Osteocyte (in vitro differentiated cells): ENCODE data around the gene ERMAP. TPM values are rescaled to one million over a fixed set of nuclear protein-coding genes. Genes with fewer than 3 reads are reported as not detected.
"Not testable (repeated sequence)": the region's sequence is repeated elsewhere in the genome, so short reads cannot be mapped to it uniquely, and the experiment has no call there.

Experiments
- DNase-seq: peaks from one replicate; pipeline ENCODE4 v3.0.0; 2021; ENCODE audit warnings: mixed read lengths; ENCODE audit not compliant: unreplicated experiment; ENCODE audit errors: extremely low spot score
- H3K27ac Mint-ChIP-seq: one replicate; pipeline ENCODE4 v1.8.0; 2021; ENCODE audit warnings: mild to moderate bottlenecking, mixed read lengths; ENCODE audit not compliant: unreplicated experiment
- H3K27me3 Mint-ChIP-seq: one replicate; pipeline ENCODE4 v1.8.0; 2021; ENCODE audit warnings: mixed read lengths; ENCODE audit not compliant: unreplicated experiment
- H3K36me3 Mint-ChIP-seq: one replicate; pipeline ENCODE4 v1.8.0; 2021; ENCODE audit warnings: mixed read lengths; ENCODE audit not compliant: unreplicated experiment
- H3K4me1 Mint-ChIP-seq: one replicate; pipeline ENCODE4 v1.8.0; 2021; ENCODE audit warnings: mixed read lengths; ENCODE audit not compliant: unreplicated experiment
- H3K4me3 Mint-ChIP-seq: one replicate; pipeline ENCODE4 v1.8.0; 2021; ENCODE audit warnings: mild to moderate bottlenecking, moderate library complexity, mixed read lengths; ENCODE audit not compliant: unreplicated experiment
- H3K9me3 Mint-ChIP-seq: one replicate; pipeline ENCODE4 v1.8.0; 2021; ENCODE audit warnings: mixed read lengths; ENCODE audit not compliant: unreplicated experiment
- total RNA-seq: library from RNA; stranded (reverse); gene quantifications from 2 replicates; pipeline ENCODE4 v1.2.1, GENCODE V29; 2021
- TF ChIP-seq, protein P1 (sequence below): fragments of 200-600 bp; sonication (generic); IDR thresholded peaks from 2 replicates; pipeline ENCODE4 v1.5.0; 2021; ENCODE audit warnings: antibody characterized with exemption, mild to moderate bottlenecking, moderate library complexity

ERMAP gene
- total RNA-seq, 1 donor from 2014 or later = 13.8 TPM

DNA sequence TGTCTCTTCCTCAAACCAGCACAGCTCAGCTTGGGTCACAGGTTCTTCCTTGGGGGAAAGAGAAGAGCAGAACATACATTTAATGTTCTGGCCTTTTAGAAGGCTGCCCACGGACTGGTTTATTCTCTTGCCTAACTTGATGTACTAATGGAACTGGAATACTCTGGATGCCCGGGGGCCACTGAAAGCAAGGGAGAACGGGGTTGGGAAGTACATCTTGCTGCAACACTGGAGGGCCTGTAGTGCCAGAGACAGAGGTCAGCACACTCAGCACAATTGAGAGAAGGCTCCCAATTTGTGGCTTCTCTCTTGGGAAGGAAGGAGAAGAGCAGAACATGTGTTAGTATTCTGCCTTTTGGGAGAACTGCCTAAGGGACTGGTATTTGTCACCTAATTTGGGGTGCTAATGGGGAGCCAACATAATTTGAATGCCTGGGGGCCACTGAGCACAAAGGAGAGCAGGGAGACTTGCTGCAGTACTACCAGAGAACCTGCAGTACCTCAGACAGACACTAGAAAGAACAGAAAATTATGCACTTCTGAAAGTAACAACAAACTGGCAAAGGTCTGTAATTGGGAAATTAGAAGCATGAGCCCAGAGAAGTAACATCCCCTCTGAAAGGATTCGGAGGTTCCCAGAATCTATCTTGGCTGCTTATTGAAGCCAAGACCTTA, 43.6 kb downstream of the ERMAP start:
- peaks cover 5% of the 10 kb centered on the region for H3K36me3 Mint-ChIP-seq
- H3K4me1 Mint-ChIP-seq = no peaks in the 10 kb centered on the region
- no peak for DNase-seq
- H3K27me3 Mint-ChIP-seq = peaks cover 29% of the 10 kb centered on the region
- TF ChIP-seq, protein P1, sequence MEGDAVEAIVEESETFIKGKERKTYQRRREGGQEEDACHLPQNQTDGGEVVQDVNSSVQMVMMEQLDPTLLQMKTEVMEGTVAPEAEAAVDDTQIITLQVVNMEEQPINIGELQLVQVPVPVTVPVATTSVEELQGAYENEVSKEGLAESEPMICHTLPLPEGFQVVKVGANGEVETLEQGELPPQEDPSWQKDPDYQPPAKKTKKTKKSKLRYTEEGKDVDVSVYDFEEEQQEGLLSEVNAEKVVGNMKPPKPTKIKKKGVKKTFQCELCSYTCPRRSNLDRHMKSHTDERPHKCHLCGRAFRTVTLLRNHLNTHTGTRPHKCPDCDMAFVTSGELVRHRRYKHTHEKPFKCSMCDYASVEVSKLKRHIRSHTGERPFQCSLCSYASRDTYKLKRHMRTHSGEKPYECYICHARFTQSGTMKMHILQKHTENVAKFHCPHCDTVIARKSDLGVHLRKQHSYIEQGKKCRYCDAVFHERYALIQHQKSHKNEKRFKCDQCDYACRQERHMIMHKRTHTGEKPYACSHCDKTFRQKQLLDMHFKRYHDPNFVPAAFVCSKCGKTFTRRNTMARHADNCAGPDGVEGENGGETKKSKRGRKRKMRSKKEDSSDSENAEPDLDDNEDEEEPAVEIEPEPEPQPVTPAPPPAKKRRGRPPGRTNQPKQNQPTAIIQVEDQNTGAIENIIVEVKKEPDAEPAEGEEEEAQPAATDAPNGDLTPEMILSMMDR = no peak
- peaks cover 26% of the 10 kb centered on the region for H3K9me3 Mint-ChIP-seq
- H3K4me3 Mint-ChIP-seq = no peak overlapping the region
- H3K27ac Mint-ChIP-seq = no peak overlapping the region

DNA sequence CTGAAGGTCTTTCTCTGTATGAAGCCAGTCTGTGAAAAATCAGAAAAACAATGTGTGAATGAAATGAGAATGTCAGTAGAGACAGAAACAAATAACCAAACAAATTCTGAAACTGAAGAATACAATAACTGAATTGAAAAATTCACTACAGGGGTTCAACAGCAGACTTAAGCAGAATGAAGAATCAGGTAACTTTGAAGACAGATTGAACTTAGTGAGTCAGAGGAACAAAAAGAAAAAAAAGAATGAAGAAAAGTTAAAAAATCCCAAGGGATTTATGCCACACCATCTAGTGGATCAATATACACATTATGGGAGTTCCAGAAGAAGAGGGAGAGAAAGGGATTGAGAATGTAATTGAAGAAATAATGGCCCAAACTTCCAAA, 44.1 kb downstream of the ERMAP start:
- TF ChIP-seq, protein P1 = no peak
- no peak for DNase-seq
- H3K27ac Mint-ChIP-seq = no peak overlapping the region
- peaks cover 26% of the 10 kb centered on the region for H3K9me3 Mint-ChIP-seq
- no peak overlapping the region for H3K4me3 Mint-ChIP-seq
- no peaks in the 10 kb centered on the region for H3K4me1 Mint-ChIP-seq
- peaks cover 5% of the 10 kb centered on the region for H3K36me3 Mint-ChIP-seq
- H3K27me3 Mint-ChIP-seq = peaks cover 34% of the 10 kb centered on the region

DNA sequence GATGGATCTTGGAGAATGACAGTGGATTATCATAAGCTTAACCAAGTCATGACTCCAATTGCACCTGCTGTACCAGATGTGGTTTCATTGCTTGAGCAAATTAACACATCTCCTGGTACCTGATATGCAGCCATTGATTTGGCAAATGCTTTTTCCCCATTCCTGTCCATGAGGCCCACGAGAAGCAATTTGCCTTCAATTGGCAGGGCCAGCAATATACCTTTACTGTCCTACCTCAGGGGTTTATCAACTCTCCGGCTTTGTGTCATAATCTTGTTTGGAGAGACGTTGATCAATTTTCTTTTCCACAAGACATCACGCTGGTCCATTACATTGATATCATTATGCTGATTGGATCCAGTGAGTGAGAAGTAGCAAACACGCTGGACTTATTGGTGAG, 49.6 kb downstream of the ERMAP start:
- Mint-ChIP-seq H3K27ac (no peak overlapping the region), H3K27me3 (peaks cover 56% of the 10 kb centered on the region), H3K4me1 (no peaks in the 10 kb centered on the region), H3K4me3 (no peak overlapping the region), H3K36me3 (no peaks in the 10 kb centered on the region), H3K9me3 (no peaks in the 10 kb centered on the region)
- TF ChIP-seq, protein P1 = no peak
- no peak for DNase-seq

DNA sequence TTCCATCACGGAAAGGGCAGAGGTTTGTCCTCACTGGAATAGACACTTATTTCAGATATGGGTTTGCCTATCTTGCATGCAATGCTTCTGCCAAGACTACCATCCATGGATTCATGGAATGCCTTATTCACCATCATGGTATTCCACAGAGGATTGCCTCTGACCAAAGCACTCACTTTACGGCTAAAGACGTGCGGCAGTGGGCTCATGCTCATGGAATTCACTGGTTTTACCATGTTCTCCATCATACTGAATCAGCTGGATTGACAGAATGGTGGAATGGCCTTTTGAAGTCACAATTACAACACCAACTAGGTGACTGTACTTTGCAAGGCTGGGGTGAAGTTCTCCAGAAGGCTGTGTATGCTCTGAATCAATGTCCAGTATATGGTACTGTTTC, 51.5 kb downstream of the ERMAP start:
- not testable (repeated sequence) for H3K36me3 Mint-ChIP-seq, H3K4me3 Mint-ChIP-seq, DNase-seq, H3K4me1 Mint-ChIP-seq, H3K27ac Mint-ChIP-seq, H3K9me3 Mint-ChIP-seq
- H3K27me3 Mint-ChIP-seq = peaks cover 65% of the 10 kb centered on the region

DNA sequence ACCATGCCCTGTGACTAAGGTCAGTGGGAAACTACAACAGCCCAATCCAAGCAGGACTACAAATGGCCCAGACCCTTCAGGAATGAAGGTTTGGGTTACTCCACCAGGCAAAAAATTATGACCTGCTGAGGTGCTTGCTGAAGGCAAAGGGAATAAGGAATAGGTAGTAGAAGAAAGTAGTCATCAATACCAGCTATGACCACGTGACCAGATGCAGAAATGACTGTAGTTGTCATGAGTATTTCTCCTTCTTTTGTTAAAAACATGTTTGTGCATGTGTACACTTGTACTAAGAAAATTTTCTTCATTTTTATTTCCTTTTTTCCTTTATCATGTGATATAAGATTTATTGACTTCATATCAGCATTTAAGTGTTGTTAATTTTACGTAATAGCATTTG, 52.3 kb downstream of the ERMAP start:
- not testable (repeated sequence) for DNase-seq, H3K27ac Mint-ChIP-seq, H3K4me3 Mint-ChIP-seq, H3K36me3 Mint-ChIP-seq, H3K4me1 Mint-ChIP-seq, H3K9me3 Mint-ChIP-seq
- peaks cover 69% of the 10 kb centered on the region for H3K27me3 Mint-ChIP-seq

DNA sequence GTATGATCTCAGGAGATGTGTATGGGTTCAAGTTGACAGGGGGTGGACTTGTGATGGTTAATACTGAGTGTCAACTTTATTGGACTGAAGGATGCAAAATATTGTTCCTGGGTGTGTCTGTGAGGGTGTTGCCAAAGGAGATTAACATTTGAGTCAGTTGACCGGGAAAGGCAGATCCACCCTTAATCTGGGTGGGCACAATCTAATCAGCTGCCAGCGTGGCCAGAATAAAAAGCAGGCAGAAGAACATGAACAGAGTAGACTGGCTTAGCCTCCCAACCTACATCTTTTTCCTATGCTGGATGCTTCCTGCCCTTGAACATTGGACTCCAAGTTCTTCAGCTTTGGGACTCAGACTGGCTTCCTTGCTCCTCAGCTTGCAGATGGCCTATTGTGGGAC, 52.8 kb downstream of the ERMAP start:
- H3K27me3 Mint-ChIP-seq = peaks cover 68% of the 10 kb centered on the region
- H3K9me3 Mint-ChIP-seq, H3K4me1 Mint-ChIP-seq, H3K4me3 Mint-ChIP-seq, H3K27ac Mint-ChIP-seq, DNase-seq, H3K36me3 Mint-ChIP-seq: not testable (repeated sequence)

DNA sequence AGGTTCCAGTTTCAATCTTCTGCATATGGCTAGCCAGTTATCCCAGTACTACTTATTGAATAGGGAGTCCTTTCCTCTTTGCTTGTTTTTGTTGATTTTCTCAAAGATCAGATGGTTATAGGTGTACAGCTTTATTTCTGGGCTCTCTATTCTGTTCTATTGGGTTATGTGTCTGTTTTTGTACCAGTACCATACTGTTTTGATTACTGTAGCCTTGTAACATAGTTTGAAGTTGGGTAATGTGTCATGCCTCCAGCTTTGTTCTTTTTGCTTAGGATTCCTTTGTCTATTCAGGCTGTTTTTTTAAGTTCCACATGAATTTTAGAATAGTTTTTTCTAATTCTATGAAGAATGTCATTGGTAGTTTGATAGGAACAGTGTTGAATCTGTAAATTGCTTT, 56.2 kb downstream of the ERMAP start:
- not testable (repeated sequence) for H3K4me3 Mint-ChIP-seq, DNase-seq, H3K4me1 Mint-ChIP-seq, H3K27ac Mint-ChIP-seq, H3K9me3 Mint-ChIP-seq, H3K36me3 Mint-ChIP-seq
- H3K27me3 Mint-ChIP-seq = peaks cover 78% of the 10 kb centered on the region
